PFSK-1 (cell line): ENCODE results near the gene ANK2.

Experiments
- POLR2AphosphoS5 ChIP-seq: IDR thresholded peaks from 2 replicates; pipeline ENCODE4 v1.6.1; 2012; ENCODE audit warnings: low read depth, mild to moderate bottlenecking, control low read depth, low read length, moderate library complexity
- REST ChIP-seq, 2 experiments: IDR thresholded peaks; 2 replicates each; pipeline versions ENCODE4 v1.6.1 to v1.8.0; 2011 to 2012; ENCODE audit warnings: low read depth in 2 of 2, low read length in 2 of 2, control low read depth in 1 of 2, inconsistent platforms in 1 of 2, mild to moderate bottlenecking in 1 of 2, moderate library complexity in 1 of 2; ENCODE audit not compliant: insufficient read depth in 1 of 2

GRCh38 chr4:113080050-113080449 lies 30.6 kb downstream of the ANK2 start:
- TF ChIP-seq REST (IDR thresholded peaks at IDR 0.05; ENCODE audit: insufficient read depth in 1 of 2, low read depth in 2 of 2, low read length in 2 of 2) (no peak), POLR2AphosphoS5 (no peak)
